ENCODE measurements around the gene THOC2. TPM values are rescaled to one million over a fixed set of nuclear protein-coding genes. Genes with fewer than 3 reads are reported as not detected.
"Not testable (repeated sequence)": the region's sequence is repeated elsewhere in the genome, so short reads cannot be mapped to it uniquely, and the experiment has no call there.

Gene THOC2
- total and polyA plus RNA-seq, 7 donors: 18.5 to 25.9 (median 20.2) TPM

DNA sequence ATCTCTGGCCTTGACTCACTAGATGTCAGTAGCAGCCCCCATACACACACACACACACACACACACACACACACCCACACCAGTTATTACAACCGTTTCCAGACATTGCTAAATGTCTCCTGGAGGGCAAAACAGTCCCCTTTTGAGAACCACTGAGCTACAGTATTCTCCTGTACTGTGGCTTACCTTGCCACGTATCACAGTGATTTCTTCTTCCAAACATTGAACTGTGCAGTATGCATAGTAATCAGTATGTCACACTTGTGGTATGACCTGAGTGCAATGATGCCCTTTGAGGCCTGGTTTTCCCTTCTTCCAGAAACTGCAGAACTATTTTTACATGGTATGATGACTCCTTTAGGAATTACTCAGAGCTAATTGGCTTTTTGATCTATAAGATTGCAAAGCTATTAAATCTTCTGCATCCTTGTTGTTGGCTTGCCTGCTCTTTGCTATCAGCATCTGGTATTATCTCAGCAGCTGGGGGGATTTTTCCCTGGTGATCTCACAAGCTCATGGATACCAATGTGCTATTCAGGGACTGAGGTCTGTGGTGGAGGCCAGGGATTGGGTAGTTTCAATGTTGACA is 3.6 kb upstream of the THOC2 start:
- TF ChIP-seq CTCF (IDR thresholded peaks at IDR 0.05): no peak
- H3K4me1 ChIP-seq: peaks cover under 1% of the 10 kb centered on the region
- intact Hi-C loops (cut with DNase I): no loop called here

GRCh38 chrX:123735137-123735536 is 2.3 kb upstream of the THOC2 start:
- H3K4me3 ChIP-seq; H3K9me3 ChIP-seq; H3K27me3 ChIP-seq (ENCODE audit: insufficient read depth in 3 of 3, low read length in 2 of 3); DNase-seq; ATAC-seq; intact Hi-C loops (cut with DNase I); H3K36me3 ChIP-seq (ENCODE audit: insufficient read depth in 1 of 2, low read depth in 1 of 2); H3K4me1 ChIP-seq; H3K27ac ChIP-seq: not testable (repeated sequence)
- WGBS, 3 donors: 100% methylated on average over 1 of the region's 1 CpG; no CpG with 5 or more reads in 2 of the 3 donors

More for the DNA sequence above, 3.6 kb upstream of the THOC2 start:
- no peak for DNase-seq
- no peaks in the 10 kb centered on the region for H3K27me3 ChIP-seq (ENCODE audit: insufficient read depth in 3 of 3, low read length in 2 of 3)
- ATAC-seq: no peak
- H3K9me3 ChIP-seq: no peaks in the 10 kb centered on the region
- WGBS, 3 donors: 31 to 50% (median 42%) methylated on average over 2 of the region's 2 CpGs
- no peaks in the 10 kb centered on the region for H3K36me3 ChIP-seq (ENCODE audit: insufficient read depth in 1 of 2, low read depth in 1 of 2)
- H3K4me3 ChIP-seq: no peak overlapping the region
- no peak overlapping the region for H3K27ac ChIP-seq

- peaks cover 15% of the 10 kb centered on the region for H3K4me1 ChIP-seq
- H3K27ac ChIP-seq; ATAC-seq; H3K4me3 ChIP-seq; intact Hi-C loops (cut with DNase I); H3K27me3 ChIP-seq (ENCODE audit: insufficient read depth in 3 of 3, low read length in 2 of 3); DNase-seq; H3K36me3 ChIP-seq (ENCODE audit: insufficient read depth in 1 of 2, low read depth in 1 of 2); H3K9me3 ChIP-seq: not testable (repeated sequence)
- WGBS, 3 donors: 90 to 98% methylated on average over 24 to 43 of the region's 43 CpGs; no CpG with 5 or more reads in 1 of the 3 donors
Measured at GRCh38 chrX:123734079-123734478, 1.2 kb upstream of the THOC2 start.

DNA sequence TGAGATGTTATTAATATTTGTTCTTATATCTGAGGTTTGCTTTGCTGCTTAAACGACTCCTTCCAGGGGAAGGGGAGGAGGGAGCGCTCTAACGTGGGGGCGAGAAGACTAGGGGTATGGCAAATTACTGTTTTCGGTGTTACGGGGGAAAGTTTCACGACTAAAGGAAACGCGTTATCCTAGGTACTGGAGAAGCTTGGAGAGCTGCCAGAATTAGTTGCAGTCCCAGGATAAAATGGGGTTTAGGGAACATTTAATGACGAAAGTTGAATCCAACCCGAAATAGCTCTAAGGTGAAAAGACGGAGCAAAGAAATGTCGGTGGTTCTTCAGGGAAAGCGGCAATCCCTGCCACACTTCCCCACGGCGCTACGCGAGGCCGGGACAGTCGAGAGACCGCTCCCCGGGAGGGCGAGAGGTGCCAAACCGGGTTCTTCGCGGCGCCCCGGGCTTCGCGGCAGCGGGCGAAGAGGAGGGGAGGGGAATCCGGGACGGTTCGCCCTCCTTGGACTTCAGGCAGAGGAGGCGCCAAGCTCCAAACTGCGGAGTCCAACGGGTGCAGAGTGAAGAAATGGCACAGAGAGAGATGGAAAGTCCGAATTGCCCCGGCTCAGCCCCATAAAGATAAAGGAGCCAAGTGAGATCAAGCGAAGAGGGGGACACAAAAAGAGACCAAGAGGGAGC is 724 bp downstream of the THOC2 start:
- no peak for TF ChIP-seq CTCF (IDR thresholded peaks at IDR 0.05)
- DNase-seq: peak in 1 of 2 donors; percentile 15
- H3K9me3 ChIP-seq: no peaks in the 10 kb centered on the region
- intact Hi-C loops (cut with DNase I): no loop called here
- H3K4me3 ChIP-seq: peak overlapping the region; percentile 80
- H3K4me1 ChIP-seq: peaks cover 15% of the 10 kb centered on the region
- H3K27ac ChIP-seq: peak overlapping the region; percentile 87
- no peaks in the 10 kb centered on the region for H3K36me3 ChIP-seq (ENCODE audit: insufficient read depth in 1 of 2, low read depth in 1 of 2)
- ATAC-seq: peak; percentile 28 to 68 (median 54)
- no peaks in the 10 kb centered on the region for H3K27me3 ChIP-seq (ENCODE audit: insufficient read depth in 3 of 3, low read length in 2 of 3)
- WGBS, 3 donors: 1 to 29% (median 1%) methylated on average over 32 to 41 of the region's 41 CpGs

DNA sequence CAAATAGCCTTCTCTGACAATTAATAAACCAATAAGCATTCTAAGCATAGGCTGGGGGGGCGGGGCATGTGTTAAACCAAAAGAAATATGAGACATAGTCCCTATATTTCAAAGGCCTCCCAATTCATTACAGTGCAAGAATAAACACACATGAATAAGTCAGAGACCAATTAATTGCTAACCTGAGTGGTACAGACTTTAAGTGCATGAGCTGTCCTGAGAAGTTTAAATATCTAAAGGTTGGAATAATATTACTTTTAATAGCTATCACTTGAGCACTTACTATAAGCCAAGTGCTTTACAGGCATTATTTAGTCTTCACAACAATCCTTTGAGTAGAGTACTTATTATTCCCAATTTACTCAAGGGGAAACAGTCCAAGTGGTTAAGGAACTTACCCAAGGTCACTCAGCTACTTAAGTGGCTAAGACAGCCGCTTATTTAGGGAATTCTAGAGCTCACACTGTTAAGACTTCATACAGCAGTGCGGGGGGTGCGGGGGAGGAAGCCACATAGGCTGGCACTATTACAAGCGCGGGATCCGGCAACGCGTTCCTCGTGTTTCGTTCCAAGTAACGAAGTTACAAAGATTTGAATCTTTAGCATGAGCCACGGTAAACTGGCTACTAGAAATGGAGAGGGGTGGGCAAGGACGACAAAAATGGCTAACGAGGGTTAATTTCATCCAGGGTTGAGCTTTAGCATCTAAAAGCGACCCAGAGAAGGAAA is 1.4 kb downstream of the THOC2 start:
- Histone ChIP-seq H3K27ac (peak overlapping the region; percentile 87), H3K36me3 (ENCODE audit: insufficient read depth in 1 of 2, low read depth in 1 of 2) (no peaks in the 10 kb centered on the region), H3K4me1 (peaks cover 15% of the 10 kb centered on the region), H3K27me3 (ENCODE audit: insufficient read depth in 3 of 3, low read length in 2 of 3) (no peaks in the 10 kb centered on the region), H3K9me3 (no peaks in the 10 kb centered on the region), H3K4me3 (peak overlapping the region; percentile 80)
- no peak for ATAC-seq
- whole genome bisulfite sequencing, 3 donors: 7 to 38% (median 8%) methylated on average over 16 of the region's 16 CpGs
- intact Hi-C loops (cut with DNase I): no loop called here
- TF ChIP-seq CTCF (IDR thresholded peaks at IDR 0.05): no peak
- DNase-seq: no peak
